ENCODE measurements around the gene PDX1. TPM values are rescaled to one million over a fixed set of nuclear protein-coding genes. Genes with fewer than 3 reads are reported as not detected.

Gene PDX1
- total RNA-seq, 1 donor from 2014 or later, result not detected

DNA sequence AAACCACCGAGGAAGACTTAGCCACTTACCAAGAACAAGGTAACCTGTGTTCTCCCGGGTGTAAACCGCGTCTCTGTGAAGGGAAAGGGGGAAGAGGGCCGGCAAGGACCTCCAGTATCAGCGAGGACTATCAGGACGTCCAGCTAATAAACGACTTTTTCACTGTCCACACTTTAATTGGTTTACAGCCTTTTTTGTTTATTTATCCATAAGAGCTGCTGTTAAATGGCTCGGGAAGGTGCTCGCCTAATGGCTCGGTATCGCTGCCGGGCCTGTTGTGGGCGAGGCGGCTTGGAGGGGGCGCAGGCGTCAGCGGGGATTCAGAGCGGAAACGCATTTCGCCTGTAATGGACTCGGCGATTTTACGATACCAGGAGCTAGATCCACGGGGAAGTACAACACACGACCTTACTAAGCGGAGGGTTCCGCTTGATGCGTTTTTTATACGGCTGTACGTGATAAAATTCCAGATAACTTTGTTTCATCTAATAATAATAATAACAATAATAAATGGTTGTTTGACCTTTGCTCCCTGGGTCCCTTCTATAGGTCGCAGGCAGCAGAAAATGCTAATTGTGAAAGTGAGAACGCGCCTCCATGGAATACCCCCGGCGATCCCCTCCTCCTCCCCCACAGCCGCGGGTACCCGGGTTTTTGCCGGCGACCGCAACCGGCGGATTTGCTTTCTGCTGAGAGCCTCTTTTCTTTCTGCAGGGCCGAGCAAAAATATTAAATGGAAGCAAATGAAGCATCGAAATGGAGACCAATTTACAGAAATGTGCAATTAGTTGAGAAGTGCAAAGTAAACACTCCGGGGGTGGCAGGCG, 2.5 kb upstream of the PDX1 start:
- DNase-seq (ENCODE audit: low read depth), result no peak

DNA sequence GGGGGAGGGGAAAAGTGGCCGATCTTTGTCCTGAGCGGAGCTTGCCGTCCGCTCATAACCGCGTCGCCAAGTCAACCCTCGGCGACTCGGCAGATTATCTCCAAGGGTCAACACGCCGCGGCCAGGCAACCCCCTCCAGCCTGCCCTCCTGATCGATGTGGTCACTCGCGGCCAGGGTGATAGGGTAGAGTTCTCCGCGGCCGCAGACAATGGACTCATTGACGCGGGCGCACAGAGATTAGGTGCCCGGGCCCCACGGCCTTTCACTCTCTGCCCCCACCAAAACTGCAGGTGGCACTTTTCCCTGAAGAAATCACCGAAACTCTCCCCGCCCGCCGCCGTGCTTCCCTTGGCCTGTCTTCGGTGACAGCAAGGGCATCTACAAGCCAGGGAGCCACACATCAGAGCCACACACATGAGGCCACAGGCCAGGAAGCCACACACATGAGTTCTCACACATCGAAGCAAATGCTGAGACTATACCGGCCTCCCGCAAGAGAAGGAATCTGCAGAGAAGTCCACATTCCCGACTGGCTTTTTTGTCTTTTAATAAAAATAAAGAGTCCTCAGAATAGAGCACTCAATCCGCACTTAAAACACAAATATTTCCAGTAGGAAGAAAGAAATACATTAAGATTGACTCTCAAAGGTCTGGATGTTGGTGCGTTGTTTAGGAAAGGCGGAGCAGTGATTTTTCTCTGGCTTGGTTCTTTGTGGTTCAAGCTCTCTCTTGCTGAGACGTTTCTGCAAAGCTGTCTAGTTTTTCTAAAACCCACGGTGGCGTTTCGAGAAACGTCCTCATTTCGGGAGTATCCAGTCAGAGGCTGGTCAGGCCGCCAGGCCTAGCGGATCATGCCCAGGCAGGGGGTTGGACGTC, 1.5 kb upstream of the PDX1 start:
- TF ChIP-seq, protein P1, sequence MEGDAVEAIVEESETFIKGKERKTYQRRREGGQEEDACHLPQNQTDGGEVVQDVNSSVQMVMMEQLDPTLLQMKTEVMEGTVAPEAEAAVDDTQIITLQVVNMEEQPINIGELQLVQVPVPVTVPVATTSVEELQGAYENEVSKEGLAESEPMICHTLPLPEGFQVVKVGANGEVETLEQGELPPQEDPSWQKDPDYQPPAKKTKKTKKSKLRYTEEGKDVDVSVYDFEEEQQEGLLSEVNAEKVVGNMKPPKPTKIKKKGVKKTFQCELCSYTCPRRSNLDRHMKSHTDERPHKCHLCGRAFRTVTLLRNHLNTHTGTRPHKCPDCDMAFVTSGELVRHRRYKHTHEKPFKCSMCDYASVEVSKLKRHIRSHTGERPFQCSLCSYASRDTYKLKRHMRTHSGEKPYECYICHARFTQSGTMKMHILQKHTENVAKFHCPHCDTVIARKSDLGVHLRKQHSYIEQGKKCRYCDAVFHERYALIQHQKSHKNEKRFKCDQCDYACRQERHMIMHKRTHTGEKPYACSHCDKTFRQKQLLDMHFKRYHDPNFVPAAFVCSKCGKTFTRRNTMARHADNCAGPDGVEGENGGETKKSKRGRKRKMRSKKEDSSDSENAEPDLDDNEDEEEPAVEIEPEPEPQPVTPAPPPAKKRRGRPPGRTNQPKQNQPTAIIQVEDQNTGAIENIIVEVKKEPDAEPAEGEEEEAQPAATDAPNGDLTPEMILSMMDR (IDR thresholded peaks at IDR 0.05; ENCODE audit: insufficient read depth, low read length, poor library complexity, severe bottlenecking), result no peak
- no peaks in the 10 kb centered on the region for H3K36me3 ChIP-seq (ENCODE audit: control insufficient read depth, insufficient read depth, low read length)
- DNase-seq (ENCODE audit: low read depth), result no peak
- no peak overlapping the region for H3K4me3 ChIP-seq (ENCODE audit: low read depth, low read length)
- H3K27me3 ChIP-seq (ENCODE audit: control insufficient read depth, insufficient read depth, low read length), result peaks cover 70% of the 10 kb centered on the region

More for the DNA sequence above, 2.5 kb upstream of the PDX1 start:
- H3K36me3 ChIP-seq (ENCODE audit: control insufficient read depth, insufficient read depth, low read length), result no peaks in the 10 kb centered on the region
- H3K27me3 ChIP-seq (ENCODE audit: control insufficient read depth, insufficient read depth, low read length), result peaks cover 60% of the 10 kb centered on the region
- H3K4me3 ChIP-seq (ENCODE audit: low read depth, low read length), result no peak overlapping the region
- TF ChIP-seq, protein P1 (IDR thresholded peaks at IDR 0.05; ENCODE audit: insufficient read depth, low read length, poor library complexity, severe bottlenecking), result no peak

DNA sequence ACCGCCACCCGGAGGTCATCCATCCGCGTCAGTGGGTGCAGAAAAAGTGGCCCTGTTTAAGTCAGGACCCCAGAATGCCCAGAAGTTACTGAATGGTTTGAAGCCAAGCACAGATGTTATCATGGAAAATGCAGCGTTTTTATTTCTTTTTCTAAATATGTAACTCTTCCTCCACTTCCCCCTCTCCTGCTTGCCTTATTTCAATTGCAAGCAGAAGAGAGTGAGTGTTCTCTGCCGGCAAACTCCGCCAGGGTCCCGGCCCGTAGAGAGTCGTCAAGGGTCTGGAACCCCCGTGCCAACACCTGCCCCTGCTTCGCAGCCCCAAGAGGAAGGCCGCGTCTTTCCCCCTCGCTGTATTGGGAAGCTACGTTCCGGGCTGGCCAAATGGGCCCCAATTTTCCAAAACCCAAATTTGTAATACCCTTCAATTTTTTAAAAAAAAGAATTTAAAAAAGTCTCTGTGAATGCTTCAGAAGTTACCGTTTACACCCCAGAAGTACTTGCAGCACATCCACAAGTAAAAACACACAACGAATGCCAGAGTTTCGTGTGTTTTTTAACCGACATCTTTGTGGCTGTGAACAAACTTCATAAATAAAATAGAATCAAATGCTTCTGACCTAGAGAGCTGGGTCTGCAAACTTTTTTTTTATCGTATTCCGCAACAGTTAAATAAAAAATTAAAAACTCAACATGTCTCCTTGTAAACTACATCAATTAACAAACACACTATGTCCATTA, 712 bp upstream of the PDX1 start:
- no peak for DNase-seq (ENCODE audit: low read depth)
- H3K4me3 ChIP-seq (ENCODE audit: low read depth, low read length), result no peak overlapping the region
- TF ChIP-seq, protein P1 (IDR thresholded peaks at IDR 0.05; ENCODE audit: insufficient read depth, low read length, poor library complexity, severe bottlenecking), result no peak
- H3K27me3 ChIP-seq (ENCODE audit: control insufficient read depth, insufficient read depth, low read length), result peaks cover 77% of the 10 kb centered on the region
- H3K36me3 ChIP-seq (ENCODE audit: control insufficient read depth, insufficient read depth, low read length), result no peaks in the 10 kb centered on the region

DNA sequence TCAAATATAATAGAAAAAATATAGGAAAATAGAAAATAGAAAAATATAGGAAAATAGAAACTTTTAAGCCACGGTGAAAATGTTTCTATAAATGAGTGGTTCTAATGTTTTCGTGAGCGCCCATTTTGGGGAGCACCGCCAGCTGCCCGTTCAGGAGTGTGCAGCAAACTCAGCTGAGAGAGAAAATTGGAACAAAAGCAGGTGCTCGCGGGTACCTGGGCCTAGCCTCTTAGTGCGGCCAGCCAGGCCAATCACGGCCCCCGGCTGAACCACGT, 204 bp upstream of the PDX1 start:
- TF ChIP-seq, protein P1 (IDR thresholded peaks at IDR 0.05; ENCODE audit: insufficient read depth, low read length, poor library complexity, severe bottlenecking), result no peak

DNA sequence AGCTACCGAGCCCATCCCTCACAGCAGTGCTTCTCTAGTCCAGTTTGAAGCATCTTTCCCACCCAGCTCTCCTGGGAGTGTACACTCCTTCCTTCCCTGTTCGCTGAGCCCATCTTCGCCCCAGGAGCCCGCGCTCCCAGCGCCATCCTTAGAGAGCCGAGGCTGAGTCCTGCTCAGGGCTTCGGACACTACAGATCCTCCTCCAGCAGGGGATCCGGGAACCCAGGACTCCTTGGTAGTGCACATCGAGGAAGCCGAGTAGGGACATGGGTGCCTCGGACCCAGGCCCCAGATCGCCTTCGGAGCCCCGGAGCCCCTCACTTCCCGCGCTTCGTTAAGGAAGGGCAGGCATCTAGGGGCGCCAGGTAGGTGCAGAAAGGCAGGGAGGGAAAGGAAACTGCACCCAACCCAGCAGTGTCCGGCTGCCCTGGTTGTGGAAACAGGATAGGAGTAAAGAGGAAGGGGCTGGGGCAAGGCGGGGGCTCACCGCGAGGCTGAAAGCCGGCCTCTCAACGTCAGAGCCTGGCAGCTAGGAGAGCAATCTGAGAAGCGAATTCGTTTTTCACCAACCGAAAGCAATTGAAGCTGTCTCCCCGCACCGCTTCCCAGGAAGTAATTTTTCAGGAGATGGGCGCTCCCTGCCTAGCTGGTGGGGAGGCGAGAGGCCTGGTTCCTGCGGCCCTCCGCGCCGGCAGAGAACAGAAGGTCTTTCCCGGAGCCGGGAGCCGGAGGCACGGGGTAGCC, 1.0 kb downstream of the PDX1 start:
- TF ChIP-seq, protein P1 (IDR thresholded peaks at IDR 0.05; ENCODE audit: insufficient read depth, low read length, poor library complexity, severe bottlenecking), result no peak
- no peak for DNase-seq (ENCODE audit: low read depth)
- Histone ChIP-seq H3K36me3 (ENCODE audit: control insufficient read depth, insufficient read depth, low read length) (no peaks in the 10 kb centered on the region), H3K27me3 (ENCODE audit: control insufficient read depth, insufficient read depth, low read length) (peaks cover 89% of the 10 kb centered on the region), H3K4me3 (ENCODE audit: low read depth, low read length) (no peak overlapping the region)

More for the DNA sequence above, 204 bp upstream of the PDX1 start:
- no peak for DNase-seq (ENCODE audit: low read depth)
- H3K4me3 ChIP-seq (ENCODE audit: low read depth, low read length), result no peak overlapping the region
- peaks cover 82% of the 10 kb centered on the region for H3K27me3 ChIP-seq (ENCODE audit: control insufficient read depth, insufficient read depth, low read length)
- H3K36me3 ChIP-seq (ENCODE audit: control insufficient read depth, insufficient read depth, low read length), result no peaks in the 10 kb centered on the region

Data from kidney epithelial cell (primary cell).